HepG2 (cell line): ENCODE measurements around the gene FNDC8.

Experiments
- CREB1 ChIP-seq, 2 experiments: fragments of 450-650 bp in 1 of 2; IDR thresholded peaks; 2 replicates each; pipeline ENCODE4 v1.6.1; 2016 to 2017; ENCODE audit warnings: control low read depth in 1 of 2, mild to moderate bottlenecking in 1 of 2, missing compliant biosample characterization in 1 of 2, missing genetic modification characterization in 1 of 2
- GATA4 ChIP-seq: sonication (generic); IDR thresholded peaks from 2 replicates; pipeline ENCODE4 v1.6.1; 2016; ENCODE audit warnings: antibody characterized with exemption, low read depth, borderline replicate concordance
- HIVEP1 ChIP-seq: sonication (generic); formaldehyde crosslinking; IDR thresholded peaks from 2 replicates; pipeline ENCODE4 v1.4.0; 2020; ENCODE audit warnings: mild to moderate bottlenecking, missing genetic modification reagents
- MTA3 ChIP-seq: sonication (generic); formaldehyde crosslinking; IDR thresholded peaks from 2 replicates; pipeline ENCODE4 v1.4.0; 2020; ENCODE audit warnings: missing genetic modification reagents
- POLR2A ChIP-seq, 2 experiments: IDR thresholded peaks; 2 replicates each; pipeline ENCODE4 v1.6.1; 2011; ENCODE audit warnings: low read depth in 2 of 2, low read length in 2 of 2, mild to moderate bottlenecking in 1 of 2, moderate library complexity in 1 of 2; ENCODE audit not compliant: insufficient read depth in 1 of 2
- TMF1 ChIP-seq: sonication (generic); formaldehyde crosslinking; IDR thresholded peaks from 2 replicates; pipeline ENCODE4 v1.8.1; 2022; ENCODE audit warnings: low read depth, missing genetic modification reagents
- ZNF160 ChIP-seq: sonication (generic); formaldehyde crosslinking; IDR thresholded peaks from 2 replicates; pipeline ENCODE4 v1.8.0; 2022; ENCODE audit warnings: mild to moderate bottlenecking, inconsistent platforms, missing genetic modification reagents
- TF ChIP-seq, protein P1 (sequence below): sonication (generic); formaldehyde crosslinking; IDR thresholded peaks from 2 replicates; pipeline ENCODE4 v1.5.0; 2020; ENCODE audit warnings: missing genetic modification reagents
- TF ChIP-seq, protein P2 (sequence below): sonication (generic); formaldehyde crosslinking; IDR thresholded peaks from 2 replicates; pipeline ENCODE4 v1.5.0; 2020; ENCODE audit warnings: mild to moderate bottlenecking, missing genetic modification reagents, moderate library complexity
- TF ChIP-seq, protein P3 (sequence below): sonication (generic); formaldehyde crosslinking; IDR thresholded peaks from 2 replicates; pipeline ENCODE4 v1.8.1; 2023; ENCODE audit warnings: missing genetic modification reagents, inconsistent platforms, borderline replicate concordance
- TF ChIP-seq, protein P4 (sequence below): sonication (generic); formaldehyde crosslinking; IDR thresholded peaks from 2 replicates; pipeline ENCODE4 v1.5.0; 2020; ENCODE audit warnings: missing genetic modification reagents, mild to moderate bottlenecking, borderline replicate concordance
- TF ChIP-seq, protein P5 (sequence below): sonication (generic); formaldehyde crosslinking; IDR thresholded peaks from 2 replicates; pipeline ENCODE4 v1.8.0; 2022; ENCODE audit warnings: mild to moderate bottlenecking, missing genetic modification reagents, moderate library complexity
- TF ChIP-seq, protein P6 (sequence below): IDR thresholded peaks from 2 replicates; pipeline ENCODE4 v1.6.1; 2016; ENCODE audit warnings: low read depth, control low read depth

DNA sequence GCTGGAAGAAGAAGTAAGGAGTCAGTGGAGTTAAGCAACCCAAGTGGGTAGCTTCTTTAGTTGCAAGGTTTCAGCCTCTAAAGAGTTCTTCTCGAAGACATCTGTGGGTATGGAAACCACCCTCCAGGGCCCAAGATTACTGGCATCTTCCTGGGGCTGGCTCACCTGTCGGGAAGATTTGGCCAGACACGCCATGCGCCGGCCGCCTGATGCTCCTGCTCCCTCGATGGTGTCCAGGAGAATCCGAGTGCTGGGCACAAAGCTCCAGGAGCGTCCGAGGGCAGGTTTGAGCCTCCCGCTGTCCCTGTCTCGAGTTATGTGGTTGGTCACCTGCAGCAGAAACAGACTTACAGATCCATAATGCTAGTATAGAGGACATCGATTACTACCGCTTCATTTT, 20.4 kb upstream of the FNDC8 start:
- TF ChIP-seq ZNF160 (no peak), POLR2A (IDR thresholded peaks at IDR 0.05; ENCODE audit: insufficient read depth in 1 of 2, low read depth in 2 of 2, low read length in 2 of 2) (no peak), TMF1 (CRISPR knock-in tag) (no peak), MTA3 (no peak), HIVEP1 (no peak), CREB1 (IDR thresholded peaks at IDR 0.05) (no peak), CREB1 (CRISPR knock-in tag; IDR thresholded peaks at IDR 0.05) (no peak), GATA4 (no peak)
- TF ChIP-seq, protein P1, sequence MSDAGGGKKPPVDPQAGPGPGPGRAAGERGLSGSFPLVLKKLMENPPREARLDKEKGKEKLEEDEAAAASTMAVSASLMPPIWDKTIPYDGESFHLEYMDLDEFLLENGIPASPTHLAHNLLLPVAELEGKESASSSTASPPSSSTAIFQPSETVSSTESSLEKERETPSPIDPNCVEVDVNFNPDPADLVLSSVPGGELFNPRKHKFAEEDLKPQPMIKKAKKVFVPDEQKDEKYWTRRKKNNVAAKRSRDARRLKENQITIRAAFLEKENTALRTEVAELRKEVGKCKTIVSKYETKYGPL, result no peak
- TF ChIP-seq, protein P2, sequence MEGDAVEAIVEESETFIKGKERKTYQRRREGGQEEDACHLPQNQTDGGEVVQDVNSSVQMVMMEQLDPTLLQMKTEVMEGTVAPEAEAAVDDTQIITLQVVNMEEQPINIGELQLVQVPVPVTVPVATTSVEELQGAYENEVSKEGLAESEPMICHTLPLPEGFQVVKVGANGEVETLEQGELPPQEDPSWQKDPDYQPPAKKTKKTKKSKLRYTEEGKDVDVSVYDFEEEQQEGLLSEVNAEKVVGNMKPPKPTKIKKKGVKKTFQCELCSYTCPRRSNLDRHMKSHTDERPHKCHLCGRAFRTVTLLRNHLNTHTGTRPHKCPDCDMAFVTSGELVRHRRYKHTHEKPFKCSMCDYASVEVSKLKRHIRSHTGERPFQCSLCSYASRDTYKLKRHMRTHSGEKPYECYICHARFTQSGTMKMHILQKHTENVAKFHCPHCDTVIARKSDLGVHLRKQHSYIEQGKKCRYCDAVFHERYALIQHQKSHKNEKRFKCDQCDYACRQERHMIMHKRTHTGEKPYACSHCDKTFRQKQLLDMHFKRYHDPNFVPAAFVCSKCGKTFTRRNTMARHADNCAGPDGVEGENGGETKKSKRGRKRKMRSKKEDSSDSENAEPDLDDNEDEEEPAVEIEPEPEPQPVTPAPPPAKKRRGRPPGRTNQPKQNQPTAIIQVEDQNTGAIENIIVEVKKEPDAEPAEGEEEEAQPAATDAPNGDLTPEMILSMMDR (CRISPR knock-in tag), result no peak
- TF ChIP-seq, protein P3, sequence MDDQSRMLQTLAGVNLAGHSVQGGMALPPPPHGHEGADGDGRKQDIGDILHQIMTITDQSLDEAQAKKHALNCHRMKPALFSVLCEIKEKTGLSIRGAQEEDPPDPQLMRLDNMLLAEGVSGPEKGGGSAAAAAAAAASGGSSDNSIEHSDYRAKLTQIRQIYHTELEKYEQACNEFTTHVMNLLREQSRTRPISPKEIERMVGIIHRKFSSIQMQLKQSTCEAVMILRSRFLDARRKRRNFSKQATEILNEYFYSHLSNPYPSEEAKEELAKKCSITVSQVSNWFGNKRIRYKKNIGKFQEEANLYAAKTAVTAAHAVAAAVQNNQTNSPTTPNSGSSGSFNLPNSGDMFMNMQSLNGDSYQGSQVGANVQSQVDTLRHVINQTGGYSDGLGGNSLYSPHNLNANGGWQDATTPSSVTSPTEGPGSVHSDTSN, result no peak
- TF ChIP-seq, protein P4, sequence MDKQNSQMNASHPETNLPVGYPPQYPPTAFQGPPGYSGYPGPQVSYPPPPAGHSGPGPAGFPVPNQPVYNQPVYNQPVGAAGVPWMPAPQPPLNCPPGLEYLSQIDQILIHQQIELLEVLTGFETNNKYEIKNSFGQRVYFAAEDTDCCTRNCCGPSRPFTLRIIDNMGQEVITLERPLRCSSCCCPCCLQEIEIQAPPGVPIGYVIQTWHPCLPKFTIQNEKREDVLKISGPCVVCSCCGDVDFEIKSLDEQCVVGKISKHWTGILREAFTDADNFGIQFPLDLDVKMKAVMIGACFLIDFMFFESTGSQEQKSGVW (CRISPR knock-in tag), result no peak
- TF ChIP-seq, protein P5, sequence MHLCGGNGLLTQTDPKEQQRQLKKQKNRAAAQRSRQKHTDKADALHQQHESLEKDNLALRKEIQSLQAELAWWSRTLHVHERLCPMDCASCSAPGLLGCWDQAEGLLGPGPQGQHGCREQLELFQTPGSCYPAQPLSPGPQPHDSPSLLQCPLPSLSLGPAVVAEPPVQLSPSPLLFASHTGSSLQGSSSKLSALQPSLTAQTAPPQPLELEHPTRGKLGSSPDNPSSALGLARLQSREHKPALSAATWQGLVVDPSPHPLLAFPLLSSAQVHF (CRISPR knock-in tag), result no peak
- TF ChIP-seq, protein P6, sequence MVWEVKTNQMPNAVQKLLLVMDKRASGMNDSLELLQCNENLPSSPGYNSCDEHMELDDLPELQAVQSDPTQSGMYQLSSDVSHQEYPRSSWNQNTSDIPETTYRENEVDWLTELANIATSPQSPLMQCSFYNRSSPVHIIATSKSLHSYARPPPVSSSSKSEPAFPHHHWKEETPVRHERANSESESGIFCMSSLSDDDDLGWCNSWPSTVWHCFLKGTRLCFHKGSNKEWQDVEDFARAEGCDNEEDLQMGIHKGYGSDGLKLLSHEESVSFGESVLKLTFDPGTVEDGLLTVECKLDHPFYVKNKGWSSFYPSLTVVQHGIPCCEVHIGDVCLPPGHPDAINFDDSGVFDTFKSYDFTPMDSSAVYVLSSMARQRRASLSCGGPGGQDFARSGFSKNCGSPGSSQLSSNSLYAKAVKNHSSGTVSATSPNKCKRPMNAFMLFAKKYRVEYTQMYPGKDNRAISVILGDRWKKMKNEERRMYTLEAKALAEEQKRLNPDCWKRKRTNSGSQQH, result no peak
